ENCODE results near the gene BOK. TPM values are rescaled to one million over a fixed set of nuclear protein-coding genes. Genes with fewer than 3 reads are reported as not detected.
"Not testable (repeated sequence)": the region's sequence is repeated elsewhere in the genome, so short reads cannot be mapped to it uniquely, and the experiment has no call there.

The BOK gene
- polyA plus RNA-seq, 3 donors, result 0.05 TPM; not detected in 2

DNA sequence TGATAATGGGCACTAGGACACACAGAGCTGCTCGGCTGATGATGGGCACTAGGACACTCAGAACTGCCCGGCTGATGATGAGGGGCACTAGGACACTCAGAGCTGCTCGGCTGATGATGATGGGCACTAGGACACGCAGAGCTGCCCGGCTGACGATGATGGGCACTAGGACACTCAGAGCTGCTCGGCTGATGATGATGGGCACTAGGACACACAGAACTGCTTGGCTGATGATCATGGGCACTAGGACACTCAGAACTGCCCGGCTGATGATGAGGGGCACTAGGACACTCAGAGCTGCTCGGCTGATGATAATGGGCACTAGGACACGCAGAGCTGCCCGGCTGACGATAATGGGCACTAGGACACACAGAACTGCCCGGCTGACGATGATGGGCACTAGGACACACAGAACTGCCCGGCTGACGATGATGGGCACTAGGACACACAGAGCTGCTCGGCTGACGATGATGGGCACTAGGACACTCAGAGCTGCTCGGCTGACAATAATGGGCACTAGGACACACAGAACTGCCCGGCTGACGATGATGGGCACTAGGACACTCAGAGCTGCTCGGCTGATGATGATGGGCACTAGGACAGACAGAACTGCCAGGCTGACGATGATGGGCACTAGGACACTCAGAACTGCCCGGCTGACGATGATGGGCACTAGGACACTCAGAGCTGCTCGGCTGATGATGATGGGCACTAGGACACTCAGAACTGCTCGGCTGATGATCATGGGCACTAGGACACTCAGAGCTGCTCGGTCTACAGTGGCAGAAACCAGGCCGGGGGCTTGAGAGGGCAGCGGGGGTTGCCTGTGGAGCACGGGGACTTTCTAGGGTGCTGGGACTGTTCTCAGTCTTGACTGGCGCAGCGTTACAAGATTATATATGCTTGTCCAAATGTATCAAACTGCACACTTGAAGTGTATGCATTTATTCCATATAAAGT is 32.2 kb downstream of the BOK start:
- intact Hi-C loops (cut with micrococcal nuclease); H3K27me3 ChIP-seq (ENCODE audit: control insufficient read depth in 2 of 2, insufficient read depth in 2 of 2, low read length in 2 of 2); DNase-seq; H3K4me1 Mint-ChIP-seq; H3K27ac ChIP-seq (ENCODE audit: low read depth in 1 of 2, low read length in 2 of 2); H3K9ac ChIP-seq (ENCODE audit: insufficient read depth, low read length, poor library complexity, severe bottlenecking); H3K27ac Mint-ChIP-seq; H3K4me1 ChIP-seq (ENCODE audit: control insufficient read depth in 1 of 2, insufficient read depth in 2 of 2, low read length in 2 of 2); H4K20me1 ChIP-seq (ENCODE audit: insufficient read depth, low read length); H3K4me3 Mint-ChIP-seq; H3K79me2 ChIP-seq (ENCODE audit: insufficient read depth, low read length); H3K4me3 ChIP-seq (replicated peaks in 1 of 3; ENCODE audit: low read depth in 2 of 3, low read length in 3 of 3); H2AFZ ChIP-seq (ENCODE audit: insufficient read depth, low read depth, low read length, poor library complexity, severe bottlenecking); H3K27me3 Mint-ChIP-seq (ENCODE audit: low read depth in 3 of 3); H3K4me2 ChIP-seq (replicated peaks; ENCODE audit: extremely low read depth, low read length, poor library complexity, severe bottlenecking): not testable (repeated sequence)
- WGBS (ENCODE audit: insufficient coverage), result 92% methylated on average over 30 of the region's 33 CpGs
- Histone ChIP-seq H3K9me3 (replicated peaks in 1 of 2; ENCODE audit: control insufficient read depth in 1 of 2, insufficient read depth in 1 of 2, low read length in 2 of 2) (peaks cover 20 to 23% of the 10 kb centered on the region in 2 donors), H3K36me3 (replicated peaks in 1 of 2; ENCODE audit: control insufficient read depth in 1 of 2, insufficient read depth in 2 of 2, low read length in 2 of 2) (peaks cover 11 to 79% of the 10 kb centered on the region in 2 donors)
- peaks cover 21 to 35% (median 32%) of the 10 kb centered on the region in 7 donors for H3K9me3 Mint-ChIP-seq
- H3K36me3 Mint-ChIP-seq, result peaks cover 40 to 58% of the 10 kb centered on the region in 2 donors

DNA sequence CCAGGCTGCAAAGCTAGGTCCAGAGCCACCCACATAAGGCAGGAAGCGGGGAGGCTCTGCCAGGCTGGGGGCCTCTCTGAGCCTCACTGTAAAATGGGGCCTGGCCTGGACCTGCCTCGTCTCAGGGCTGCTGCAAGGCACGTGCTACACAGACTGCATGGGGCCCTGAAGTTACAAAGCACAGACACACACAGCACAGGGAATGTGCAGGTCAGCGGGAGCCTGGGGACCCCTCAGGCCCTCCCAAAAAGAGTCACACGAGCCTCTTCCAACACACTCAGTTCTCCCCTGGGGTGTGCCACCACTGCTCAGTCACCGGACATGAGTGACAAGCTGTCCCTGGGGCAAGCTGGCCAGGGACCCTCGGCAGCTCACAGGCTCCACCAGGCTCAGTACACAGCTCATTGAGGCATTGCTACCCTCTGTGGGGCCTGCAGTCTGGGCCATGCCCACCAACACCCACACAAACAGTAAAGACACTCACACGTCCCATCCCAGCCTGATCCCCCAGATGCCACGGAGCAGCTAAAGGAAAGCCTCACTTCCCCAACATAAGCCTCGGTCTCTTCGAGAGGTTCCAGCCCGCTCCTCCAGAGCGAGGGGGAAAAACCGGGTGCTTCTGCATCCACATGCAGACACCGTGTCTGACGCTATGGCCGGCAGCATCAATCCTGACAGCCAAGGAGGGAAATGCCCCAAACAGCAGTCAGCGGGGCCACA is 33.7 kb downstream of the BOK start:
- intact Hi-C loops (cut with micrococcal nuclease), result no loop called here
- no peaks in the 10 kb centered on the region for H3K4me1 Mint-ChIP-seq
- no peaks in the 10 kb centered on the region for H3K79me2 ChIP-seq (ENCODE audit: insufficient read depth, low read length)
- no peaks in the 10 kb centered on the region for H3K27me3 ChIP-seq (ENCODE audit: control insufficient read depth in 2 of 2, insufficient read depth in 2 of 2, low read length in 2 of 2)
- DNase-seq, result no peak
- no peaks in the 10 kb centered on the region for H4K20me1 ChIP-seq (ENCODE audit: insufficient read depth, low read length)
- H3K9ac ChIP-seq (ENCODE audit: insufficient read depth, low read length, poor library complexity, severe bottlenecking), result no peak overlapping the region
- H3K36me3 ChIP-seq (replicated peaks in 1 of 2; ENCODE audit: control insufficient read depth in 1 of 2, insufficient read depth in 2 of 2, low read length in 2 of 2), result peaks cover 12 to 77% of the 10 kb centered on the region in 2 donors
- no peak overlapping the region for H2AFZ ChIP-seq (ENCODE audit: insufficient read depth, low read depth, low read length, poor library complexity, severe bottlenecking)
- no peak overlapping the region for H3K4me3 ChIP-seq (replicated peaks in 1 of 3; ENCODE audit: low read depth in 2 of 3, low read length in 3 of 3)
- H3K27ac Mint-ChIP-seq, result no peak overlapping the region
- no peak overlapping the region for H3K27ac ChIP-seq (ENCODE audit: low read depth in 1 of 2, low read length in 2 of 2)
- no peaks in the 10 kb centered on the region for H3K4me1 ChIP-seq (ENCODE audit: control insufficient read depth in 1 of 2, insufficient read depth in 2 of 2, low read length in 2 of 2)
- 97% methylated on average over 17 of the region's 18 CpGs for WGBS (ENCODE audit: insufficient coverage)
- H3K9me3 ChIP-seq (replicated peaks in 1 of 2; ENCODE audit: control insufficient read depth in 1 of 2, insufficient read depth in 1 of 2, low read length in 2 of 2), result peaks cover 9% of the 10 kb centered on the region in 2 donors
- H3K27me3 Mint-ChIP-seq (ENCODE audit: low read depth in 3 of 3), result no peaks in the 10 kb centered on the region
- TF ChIP-seq, protein P1, sequence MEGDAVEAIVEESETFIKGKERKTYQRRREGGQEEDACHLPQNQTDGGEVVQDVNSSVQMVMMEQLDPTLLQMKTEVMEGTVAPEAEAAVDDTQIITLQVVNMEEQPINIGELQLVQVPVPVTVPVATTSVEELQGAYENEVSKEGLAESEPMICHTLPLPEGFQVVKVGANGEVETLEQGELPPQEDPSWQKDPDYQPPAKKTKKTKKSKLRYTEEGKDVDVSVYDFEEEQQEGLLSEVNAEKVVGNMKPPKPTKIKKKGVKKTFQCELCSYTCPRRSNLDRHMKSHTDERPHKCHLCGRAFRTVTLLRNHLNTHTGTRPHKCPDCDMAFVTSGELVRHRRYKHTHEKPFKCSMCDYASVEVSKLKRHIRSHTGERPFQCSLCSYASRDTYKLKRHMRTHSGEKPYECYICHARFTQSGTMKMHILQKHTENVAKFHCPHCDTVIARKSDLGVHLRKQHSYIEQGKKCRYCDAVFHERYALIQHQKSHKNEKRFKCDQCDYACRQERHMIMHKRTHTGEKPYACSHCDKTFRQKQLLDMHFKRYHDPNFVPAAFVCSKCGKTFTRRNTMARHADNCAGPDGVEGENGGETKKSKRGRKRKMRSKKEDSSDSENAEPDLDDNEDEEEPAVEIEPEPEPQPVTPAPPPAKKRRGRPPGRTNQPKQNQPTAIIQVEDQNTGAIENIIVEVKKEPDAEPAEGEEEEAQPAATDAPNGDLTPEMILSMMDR (IDR thresholded peaks at IDR 0.05), result no peak
- H3K4me3 Mint-ChIP-seq, result no peak overlapping the region
- H3K36me3 Mint-ChIP-seq, result peaks cover 35 to 56% of the 10 kb centered on the region in 2 donors
- H3K4me2 ChIP-seq (replicated peaks; ENCODE audit: extremely low read depth, low read length, poor library complexity, severe bottlenecking), result no peak overlapping the region
- H3K9me3 Mint-ChIP-seq, result peaks cover 8 to 20% (median 16%) of the 10 kb centered on the region in 7 donors
